Measurements from ENCODE around the gene CNOT4. TPM values are rescaled to one million over a fixed set of nuclear protein-coding genes. Genes with fewer than 3 reads are reported as not detected.
A peak's percentile ranks its signal among the peaks of the same experiment; 100 is the strongest.
"Not testable (repeated sequence)": the region's sequence is repeated elsewhere in the genome, so short reads cannot be mapped to it uniquely, and the experiment has no call there.

The CNOT4 gene
- total RNA-seq, 1 experiment from 2014 or later: 11.9 TPM

DNA sequence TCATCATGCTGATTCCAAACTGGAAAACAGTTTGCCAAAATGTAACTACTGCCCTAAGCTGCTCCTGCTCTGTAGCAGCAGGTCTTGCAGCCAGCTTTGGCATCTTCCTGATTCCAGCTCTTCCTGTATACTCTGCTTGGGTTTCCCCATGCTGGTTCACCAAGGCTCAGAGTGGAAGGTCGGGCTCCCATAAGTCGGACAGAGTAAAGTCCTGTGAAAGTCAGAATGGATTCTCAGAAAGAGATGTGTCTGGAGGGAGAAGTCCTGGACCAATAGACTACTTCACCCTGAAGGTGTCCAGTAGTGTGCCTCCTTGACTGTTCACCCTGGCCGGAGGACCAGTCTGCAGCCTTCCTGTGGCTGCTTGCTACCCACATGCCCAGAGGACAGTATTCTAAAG, 182.4 kb downstream of the CNOT4 start:
- DNase-seq (ENCODE audit: low read depth): no peak

DNA sequence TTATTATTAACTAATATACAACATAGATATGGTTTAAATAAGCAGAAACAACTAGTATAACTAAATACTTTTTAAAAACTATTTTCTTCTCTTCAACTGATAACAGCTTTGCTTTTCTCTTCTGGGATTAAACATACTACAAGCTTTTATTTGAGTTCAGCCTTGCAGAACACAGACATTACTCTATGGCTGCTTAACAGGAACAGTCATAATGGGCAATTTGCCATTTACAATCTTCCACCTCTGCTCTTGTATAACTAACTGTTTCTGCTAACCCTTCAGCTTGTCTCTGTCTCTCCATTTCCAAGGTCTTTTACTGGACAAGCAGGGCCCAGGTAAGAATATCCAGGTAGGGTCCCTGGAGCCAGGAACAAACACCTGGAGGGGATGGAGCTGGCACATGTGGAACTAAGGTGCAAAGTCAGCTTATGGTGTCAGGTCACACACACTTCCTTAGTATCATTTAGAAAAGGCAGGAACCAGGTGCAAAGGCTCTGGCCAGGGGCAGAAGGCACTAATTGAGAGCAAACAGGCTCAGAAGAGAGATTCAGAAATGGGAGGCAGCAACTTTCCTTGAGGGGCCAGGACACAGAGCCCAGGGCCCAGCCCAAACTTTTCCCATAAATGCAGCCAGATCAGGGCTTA, 183.1 kb downstream of the CNOT4 start:
- no peak for DNase-seq (ENCODE audit: low read depth)

DNA sequence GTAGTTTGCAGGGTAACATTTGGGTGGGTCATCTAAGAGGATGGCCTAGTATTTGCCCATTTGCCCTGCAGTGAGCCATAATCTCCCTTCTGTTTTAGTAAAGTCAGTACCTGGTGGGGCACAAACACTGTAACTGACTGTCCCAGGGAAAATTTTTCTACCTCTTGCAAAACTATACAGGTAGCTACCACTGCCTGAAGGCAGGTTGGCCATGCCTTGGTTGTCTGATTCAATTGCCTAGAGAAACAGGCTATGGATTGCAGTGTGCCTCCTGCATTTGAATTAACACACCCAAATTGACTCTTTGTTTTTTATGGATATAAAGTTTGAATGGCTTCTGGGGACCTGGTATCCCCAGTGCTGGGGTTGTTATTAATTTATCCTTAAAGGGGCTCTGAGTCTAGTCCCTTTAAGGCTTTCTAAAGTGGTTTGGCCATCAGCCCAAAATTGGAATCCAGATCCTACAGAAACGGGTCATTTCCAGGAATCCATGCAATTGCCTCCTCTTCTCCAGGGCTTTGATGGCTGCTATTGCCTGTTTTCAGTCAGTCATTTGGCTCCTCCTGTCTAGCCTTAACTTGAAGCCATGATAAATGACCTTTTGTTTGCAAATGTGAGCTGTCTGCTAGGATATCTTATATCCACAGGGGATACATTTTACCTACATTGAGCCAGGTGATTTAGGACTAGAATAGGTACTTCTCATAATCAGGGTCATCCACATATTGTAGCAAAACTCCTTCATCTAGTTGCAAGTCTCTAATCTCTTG, 187.1 kb downstream of the CNOT4 start:
- DNase-seq (ENCODE audit: low read depth): no peak

DNA sequence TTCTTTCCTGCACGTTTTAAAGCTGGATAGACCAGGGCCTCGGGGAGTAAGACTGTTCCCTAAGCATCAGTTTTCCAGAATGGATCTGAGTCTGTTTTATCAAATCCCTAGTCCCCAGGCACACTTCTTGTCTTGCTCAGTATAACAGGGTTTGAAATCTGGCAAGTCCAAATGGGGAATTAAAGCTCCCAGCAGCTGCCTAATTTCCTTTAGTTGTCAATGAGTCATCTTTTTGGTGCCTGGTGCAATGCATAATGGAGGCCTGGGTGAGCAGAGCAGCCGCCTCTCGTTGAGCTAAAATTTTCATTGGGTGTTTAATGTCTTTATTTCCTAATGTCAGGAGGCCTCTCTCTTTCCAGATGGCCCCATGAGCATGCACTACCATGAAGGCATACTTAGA, 188.3 kb downstream of the CNOT4 start:
- peak; percentile 62 for DNase-seq (ENCODE audit: low read depth)

DNA sequence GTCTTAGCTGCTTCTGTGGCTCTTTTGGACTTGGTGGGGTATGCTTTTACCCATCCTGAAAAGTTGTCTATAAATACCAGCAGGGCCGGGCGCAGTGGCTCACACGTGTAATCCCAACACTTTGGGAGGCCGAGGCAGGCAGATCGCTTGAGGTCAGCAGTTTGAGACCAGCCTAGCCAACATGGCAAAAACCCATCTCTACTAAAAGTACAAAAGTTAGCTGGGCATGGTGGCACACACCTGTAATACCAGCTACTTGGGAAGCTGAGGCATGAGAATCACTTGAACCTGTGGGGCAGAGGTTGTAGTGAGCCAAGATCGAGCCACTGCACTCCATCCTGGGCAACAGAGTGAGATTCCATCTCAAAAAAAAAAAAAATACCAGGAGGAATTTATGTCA, 188.9 kb downstream of the CNOT4 start:
- not testable (repeated sequence) for DNase-seq (ENCODE audit: low read depth)

DNA sequence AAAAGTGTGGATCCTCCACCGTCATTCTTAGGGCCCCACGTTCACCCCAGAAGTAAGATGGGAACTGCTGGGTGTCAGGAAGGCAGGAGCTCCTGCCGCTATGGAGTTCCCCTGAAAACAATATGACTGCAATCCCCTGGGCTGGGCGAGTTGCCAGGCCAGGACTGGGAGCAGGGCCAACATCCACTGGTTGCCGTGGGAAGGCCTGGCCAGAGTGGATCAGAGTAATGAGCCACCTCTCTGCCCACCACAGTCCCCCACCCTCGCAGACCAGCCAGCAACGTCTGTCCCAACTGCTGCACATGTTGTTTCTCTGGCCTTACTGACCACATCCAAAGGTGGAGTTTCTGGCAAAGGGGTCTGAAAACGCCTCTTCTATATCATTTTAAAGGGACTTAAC, 189.6 kb downstream of the CNOT4 start:
- DNase-seq (ENCODE audit: low read depth): peak; percentile 90

DNA sequence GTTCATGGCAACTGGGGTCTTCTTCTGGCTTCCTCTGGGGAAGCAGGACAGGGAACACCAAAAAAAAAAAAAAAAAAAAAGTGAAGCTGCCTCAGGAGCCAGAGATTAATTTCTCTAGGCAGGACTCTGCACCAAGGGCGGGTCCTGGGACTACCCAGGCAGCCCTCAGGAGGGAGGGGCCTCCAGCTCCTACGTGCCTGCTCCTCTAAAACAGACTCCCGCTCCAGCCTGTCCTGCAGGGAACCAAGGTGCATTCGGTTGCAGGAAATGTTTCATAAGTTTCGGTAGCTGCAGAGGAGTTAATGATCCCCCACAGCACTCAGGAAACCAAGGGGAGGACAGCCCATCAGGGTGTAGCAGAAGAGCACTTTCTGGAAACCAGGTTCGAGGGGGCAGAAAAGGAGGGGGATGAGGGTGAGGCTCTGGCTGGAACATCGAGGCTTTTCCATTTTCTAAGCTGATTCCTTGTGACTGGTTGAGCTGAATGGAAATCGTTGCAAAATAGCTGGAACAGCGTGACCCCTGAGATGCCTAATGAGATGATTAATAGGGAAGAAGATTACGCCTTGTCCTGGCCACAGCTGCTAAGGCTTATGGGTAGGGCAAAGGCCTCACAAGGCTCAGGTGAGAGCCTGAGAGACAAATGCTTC, 192.1 kb downstream of the CNOT4 start:
- DNase-seq (ENCODE audit: low read depth): no peak

DNA sequence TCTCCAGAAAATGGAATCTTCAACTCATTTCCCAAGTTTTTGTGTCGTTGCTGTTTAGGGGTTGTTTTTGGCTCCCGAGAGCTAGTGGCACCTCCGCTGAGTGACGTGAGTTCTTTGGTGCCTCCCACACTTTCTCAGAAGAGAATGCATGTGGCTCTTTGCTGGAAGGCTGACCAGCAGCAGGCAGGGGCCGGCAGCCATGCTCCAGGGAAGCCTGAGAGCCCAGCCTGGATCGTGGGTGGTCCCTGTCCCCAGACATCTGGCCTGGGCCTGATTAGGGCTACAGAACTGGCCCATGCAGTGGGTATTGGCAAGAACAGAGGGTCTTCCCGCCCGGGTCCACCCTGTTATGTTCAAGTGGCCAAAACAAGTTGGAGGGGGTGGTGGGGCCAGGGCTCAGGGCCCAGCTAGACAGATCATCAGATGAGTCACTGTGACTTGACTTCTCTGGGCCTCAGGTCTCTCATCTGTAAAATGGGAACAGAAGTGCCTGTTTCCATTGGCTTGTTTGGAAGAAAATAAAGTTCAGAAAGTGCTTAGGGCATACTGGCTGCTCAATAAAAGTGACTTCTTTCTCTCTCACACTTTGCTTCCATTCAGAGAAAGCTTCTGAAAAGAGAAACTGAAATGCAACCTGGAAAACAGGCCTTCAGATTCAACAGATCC, 193.1 kb downstream of the CNOT4 start:
- DNase-seq (ENCODE audit: low read depth): no peak

DNA sequence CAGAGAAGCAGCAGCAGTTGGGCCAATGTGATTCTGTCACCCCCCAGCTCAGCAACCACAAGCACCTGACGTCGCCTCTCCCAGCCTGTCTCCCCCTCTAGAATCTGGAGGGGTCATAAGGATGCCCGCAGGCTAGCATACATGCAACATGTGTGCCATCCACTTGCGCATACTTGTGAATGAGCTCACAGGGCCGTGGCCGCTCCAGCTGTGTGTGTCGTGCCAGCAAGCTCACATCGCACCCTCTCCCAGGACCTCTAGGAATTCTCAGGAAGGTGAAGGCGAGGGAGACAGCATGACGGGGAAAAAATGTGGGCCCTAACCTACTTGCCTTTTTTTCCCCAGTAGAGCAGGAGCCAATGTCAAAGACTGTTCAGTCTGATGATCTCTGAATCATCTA, 195.9 kb downstream of the CNOT4 start:
- no peak for DNase-seq (ENCODE audit: low read depth)

Other genes starting within 250 kb of the CNOT4 start
- 90.1 and 100 TPM in 2 replicates for gene NUP205, start 47.8 kb upstream of the CNOT4 start, total RNA-seq (2014; rRNA removed; shearing (Covaris generic))
- gene STMP1, start 152.4 kb upstream of the CNOT4 start, total RNA-seq (2014; rRNA removed; shearing (Covaris generic)): 23.2 and 27.4 TPM in 2 replicates
- gene SLC13A4, start 218.1 kb upstream of the CNOT4 start, total RNA-seq (2014; rRNA removed; shearing (Covaris generic)): not detected in 2 replicates
- 4.8 and 6.4 TPM in 2 replicates for gene FAM180A, start 238.7 kb upstream of the CNOT4 start, total RNA-seq (2014; rRNA removed; shearing (Covaris generic))

Measured in RPMI7951 (cell line).